Stimulated activated CD4-positive, alpha-beta T cell treated with anti-CD3 and anti-CD28 coated beads, Interleukin-2, amount 100 ng/mL, for 24 hours (primary cell): Measurements from ENCODE around the gene RPL35A.
"Not testable (repeated sequence)": the region's sequence is repeated elsewhere in the genome, so short reads cannot be mapped to it uniquely, and the experiment has no call there.

Experiments used
- DNase-seq, 2 donors: peaks; one replicate each; pipeline ENCODE4 v3.0.0-alpha.2; 2020

The RPL35A gene

GRCh38 chr3:197952440-197952839 is 2.5 kb downstream of the RPL35A start:
- no peak for DNase-seq

DNA sequence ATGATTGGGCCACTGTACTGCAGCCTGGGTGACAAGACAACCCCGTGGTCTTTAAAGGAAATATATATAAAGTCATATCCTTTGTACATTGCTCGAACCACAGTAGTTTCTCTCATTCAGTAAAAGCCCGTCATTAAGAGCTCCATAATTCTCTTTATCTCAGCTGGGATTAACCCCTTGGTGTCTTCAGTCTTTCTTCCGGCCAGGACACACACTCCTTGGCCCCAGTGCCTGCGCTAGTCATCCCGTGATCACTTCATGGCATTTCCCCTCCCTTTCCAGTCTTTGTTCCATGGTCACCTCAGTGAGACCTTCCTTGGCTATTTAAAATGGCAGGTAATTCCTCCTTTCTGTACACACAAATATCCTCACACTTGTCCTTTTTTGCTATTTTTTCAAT is 3.3 kb downstream of the RPL35A start:
- DNase-seq, result no peak

DNA sequence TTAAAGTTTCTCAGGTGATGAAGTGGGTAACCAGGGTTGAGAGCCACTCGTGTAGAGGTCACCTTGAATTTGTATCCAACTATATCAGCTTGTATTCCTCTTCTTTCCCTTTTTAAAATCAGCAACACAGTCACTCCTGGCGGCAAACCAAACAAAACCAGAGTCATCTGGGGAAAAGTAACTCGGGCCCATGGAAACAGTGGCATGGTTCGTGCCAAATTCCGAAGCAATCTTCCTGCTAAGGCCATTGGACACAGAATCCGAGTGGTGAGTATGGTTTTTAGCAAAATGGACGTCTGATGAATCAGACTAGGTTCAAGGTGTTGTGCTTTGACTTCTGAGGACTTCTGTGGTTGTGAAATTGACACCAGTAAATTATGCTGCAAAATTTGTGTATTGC is 3.9 kb downstream of the RPL35A start:
- DNase-seq, result no peak

- DNase-seq, result no peak
These were observed 6.0 kb downstream of the RPL35A start for GRCh38 chr3:197955892-197956477.

- DNase-seq, result no peak
These were observed 6.6 kb downstream of the RPL35A start for GRCh38 chr3:197956626-197956988.

- no peak for DNase-seq
These were observed 7.8 kb downstream of the RPL35A start for GRCh38 chr3:197957790-197958133.

- no peak for DNase-seq
These were observed 8.4 kb downstream of the RPL35A start for GRCh38 chr3:197958346-197958745.

GRCh38 chr3:197958848-197959247 is 8.9 kb downstream of the RPL35A start:
- not testable (repeated sequence) for DNase-seq

DNA sequence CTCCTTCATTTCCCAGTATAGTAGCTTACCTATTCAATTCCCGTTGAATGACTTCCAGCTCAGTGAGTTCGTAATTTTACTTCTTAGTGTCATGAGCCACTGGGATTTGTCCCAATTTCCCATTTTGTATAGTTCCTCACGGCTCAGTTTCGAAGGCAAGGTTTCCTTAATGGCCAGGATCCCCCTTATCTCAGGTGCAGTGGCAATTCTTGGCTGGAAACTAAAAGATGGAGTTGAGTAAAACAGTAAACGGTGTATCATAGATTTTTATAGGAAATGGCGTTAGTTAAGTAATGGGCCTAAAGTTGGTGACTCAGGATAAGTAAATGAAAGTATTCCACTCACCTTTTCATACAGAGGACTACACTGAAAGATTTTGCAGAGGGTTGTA is 9.5 kb downstream of the RPL35A start:
- no peak for DNase-seq

GRCh38 chr3:197959891-197960693 is 10.1 kb downstream of the RPL35A start, which contains the start of gene LMLN:
Gene LMLN, plus strand, starts transcription at chr3:197960217. Its CDS starts 29 bp downstream, at chr3:197960246.
- DNase-seq, result peak; percentile 95

DNA sequence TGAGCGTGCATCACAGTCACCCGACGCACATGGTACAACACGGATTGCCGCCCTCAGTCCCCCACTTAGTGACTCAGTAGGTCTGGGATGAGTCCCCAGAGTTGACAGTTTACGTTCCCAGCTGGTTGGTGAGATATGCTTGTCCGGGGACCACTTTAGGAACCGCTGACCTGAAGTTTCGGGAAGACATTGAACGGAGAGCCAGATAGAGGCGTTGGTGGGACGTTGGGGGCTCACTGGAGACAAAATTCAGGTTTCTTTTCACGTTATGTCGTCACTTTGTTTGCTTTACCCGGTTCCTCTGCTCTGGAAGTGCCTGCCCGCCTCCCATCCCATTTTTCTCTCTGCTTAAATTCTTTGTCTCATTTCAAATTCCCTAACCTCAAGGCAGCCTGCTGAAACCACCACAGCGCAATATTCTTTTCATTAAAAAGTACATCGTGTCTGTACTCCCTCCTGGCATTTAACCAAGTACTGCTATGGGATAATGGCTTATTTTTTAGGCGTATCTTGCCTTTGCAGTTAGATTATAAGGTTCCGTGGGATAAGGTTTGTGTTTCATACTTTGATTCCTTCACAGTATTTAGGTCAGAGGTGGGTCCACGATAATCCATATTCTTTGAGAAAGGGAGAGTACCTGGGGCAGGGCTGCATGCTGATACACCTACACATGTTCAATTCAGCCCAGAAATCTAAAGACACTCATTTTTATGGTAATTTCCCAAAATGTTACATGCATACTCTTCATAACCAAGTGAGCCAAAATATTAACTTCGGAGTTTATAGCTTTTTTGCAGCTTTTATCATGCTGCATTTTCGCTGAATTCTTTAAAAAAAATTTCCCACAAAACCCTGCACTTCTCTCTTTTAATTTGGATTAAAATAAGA is 10.9 kb downstream of the RPL35A start:
- no peak for DNase-seq

DNA sequence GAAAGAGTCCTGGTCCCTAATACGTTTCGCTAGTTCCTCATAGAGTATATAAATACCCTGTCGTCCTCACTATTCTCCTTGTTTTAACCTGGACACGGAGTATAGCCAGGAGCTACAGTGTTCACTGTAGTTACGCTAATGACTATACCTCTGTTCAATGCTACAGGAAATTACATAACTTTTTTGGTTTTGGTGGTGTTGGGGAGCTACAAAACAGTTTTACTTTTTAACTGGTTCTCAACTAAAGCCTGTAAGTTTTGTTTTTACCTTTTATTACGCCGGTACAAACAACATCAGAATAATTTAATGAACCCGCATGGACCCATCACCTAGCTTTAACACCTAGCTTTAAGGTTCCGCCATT is 11.6 kb downstream of the RPL35A start:
- DNase-seq, result no peak

GRCh38 chr3:197963019-197963637 is 13.1 kb downstream of the RPL35A start:
- no peak for DNase-seq

DNA sequence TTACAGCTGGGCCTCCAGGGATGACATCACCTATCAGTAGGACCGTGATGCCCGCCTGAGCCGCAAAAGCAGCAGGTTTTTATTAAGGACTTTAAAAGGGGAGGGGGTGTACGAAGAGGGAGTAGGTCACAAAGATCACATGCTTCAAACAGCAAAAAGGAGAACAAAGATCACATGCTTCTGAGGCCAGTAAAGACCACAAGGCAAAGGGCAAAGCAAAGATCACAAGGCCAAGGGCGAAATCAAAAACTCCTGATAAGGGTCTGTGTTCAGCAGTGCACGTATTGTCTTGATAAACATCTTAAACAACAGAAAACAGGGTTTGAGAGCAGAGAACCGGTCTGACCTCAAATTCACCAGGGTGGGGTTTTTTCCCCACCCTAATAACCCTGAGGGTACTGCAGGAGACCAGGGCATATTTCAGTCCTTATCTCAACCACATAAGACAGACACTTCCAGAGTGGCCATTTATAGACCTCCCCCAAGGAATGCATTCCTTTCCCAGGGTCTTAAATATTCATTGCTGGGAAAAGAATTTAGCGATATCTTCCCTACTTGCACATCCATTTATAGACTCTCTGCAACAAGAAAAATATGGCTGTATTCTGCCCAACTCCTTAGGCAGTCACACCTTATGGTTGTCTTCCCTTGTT is 17.5 kb downstream of the RPL35A start:
- not testable (repeated sequence) for DNase-seq

DNA sequence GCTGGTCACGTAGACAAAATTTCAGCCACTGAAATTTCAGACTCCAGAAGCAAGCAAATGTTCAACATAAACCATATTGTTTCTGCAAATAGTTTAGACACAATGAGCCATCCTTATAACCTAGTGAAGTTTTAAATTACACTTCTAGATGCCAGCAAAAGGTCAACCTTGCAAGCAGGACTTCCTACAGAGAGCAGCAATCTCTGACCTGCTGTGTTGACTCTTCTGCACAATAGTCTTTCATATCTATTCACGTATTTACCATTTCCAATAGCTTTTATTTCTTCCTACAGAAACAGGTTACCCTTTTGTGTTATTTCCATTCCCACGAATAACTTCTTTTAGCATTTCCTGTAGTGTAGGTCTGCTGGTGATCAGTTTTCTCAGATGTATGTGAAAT is 20.6 kb downstream of the RPL35A start:
- no peak for DNase-seq

DNA sequence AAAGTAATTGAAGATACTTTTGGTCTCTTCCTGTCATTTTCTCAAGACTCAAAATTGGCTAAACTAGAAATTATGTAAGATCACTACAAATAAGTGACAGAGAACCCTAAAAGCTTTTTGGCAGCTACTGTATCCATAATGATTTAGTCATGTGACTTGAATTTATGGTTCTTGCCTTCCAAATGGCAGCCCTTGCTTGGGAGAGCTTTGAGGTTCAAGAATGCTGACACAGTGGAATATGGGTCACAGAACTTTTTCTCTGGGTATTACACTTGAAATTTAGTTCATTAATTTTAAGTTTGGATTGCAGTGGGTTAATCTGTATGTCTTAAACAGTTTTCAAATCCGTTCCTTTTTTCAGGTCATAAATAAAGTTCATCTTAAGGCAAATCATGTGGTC is 24.0 kb downstream of the RPL35A start:
- no peak for DNase-seq

- no peak for DNase-seq
These were observed 25.3 kb downstream of the RPL35A start for GRCh38 chr3:197975311-197975710.

DNA sequence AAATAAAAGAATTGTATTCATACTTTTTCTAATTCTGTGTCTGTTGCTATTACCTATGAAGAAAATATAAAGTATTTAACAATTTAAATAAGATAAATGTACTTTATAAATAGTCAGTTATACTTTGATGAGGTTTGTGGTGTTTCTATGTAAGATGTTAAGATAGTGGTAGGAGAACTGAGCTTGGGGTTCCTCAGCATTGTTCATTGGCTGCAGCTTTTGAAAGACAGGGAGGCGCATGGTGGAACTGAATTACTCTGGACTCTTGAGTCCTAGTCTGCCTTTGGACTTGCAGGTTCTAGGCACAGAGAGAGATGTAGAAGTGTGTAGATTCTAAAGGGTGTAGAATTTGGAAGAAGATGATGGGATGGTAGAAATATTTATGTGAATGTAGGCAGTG is 33.1 kb downstream of the RPL35A start:
- DNase-seq, result no peak

GRCh38 chr3:197989651-197990050 is 39.7 kb downstream of the RPL35A start:
- DNase-seq, result no peak

- no peak for DNase-seq
These were observed 44.7 kb downstream of the RPL35A start for GRCh38 chr3:197994736-197995135.

DNA sequence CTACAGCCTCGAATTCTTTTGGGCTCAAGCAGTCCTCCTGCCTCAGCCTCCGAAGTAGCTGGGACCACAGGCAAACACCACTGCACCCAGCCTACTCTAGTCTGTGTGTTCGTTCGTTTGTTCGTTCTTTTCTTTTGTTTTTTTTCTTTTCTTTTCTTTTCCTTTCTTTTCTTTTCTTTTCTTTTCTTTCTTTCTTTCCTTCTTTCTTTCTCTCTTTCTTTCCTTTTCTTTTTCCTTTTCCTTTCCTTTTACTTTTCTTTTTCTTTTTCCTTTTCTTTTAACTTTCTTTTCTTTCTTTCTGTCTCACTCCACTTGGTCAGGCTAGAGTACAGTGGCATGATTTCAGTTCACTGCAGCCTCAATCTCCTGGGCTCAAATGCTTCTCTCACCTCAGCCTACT is 46.9 kb downstream of the RPL35A start:
- DNase-seq, result no peak

DNA sequence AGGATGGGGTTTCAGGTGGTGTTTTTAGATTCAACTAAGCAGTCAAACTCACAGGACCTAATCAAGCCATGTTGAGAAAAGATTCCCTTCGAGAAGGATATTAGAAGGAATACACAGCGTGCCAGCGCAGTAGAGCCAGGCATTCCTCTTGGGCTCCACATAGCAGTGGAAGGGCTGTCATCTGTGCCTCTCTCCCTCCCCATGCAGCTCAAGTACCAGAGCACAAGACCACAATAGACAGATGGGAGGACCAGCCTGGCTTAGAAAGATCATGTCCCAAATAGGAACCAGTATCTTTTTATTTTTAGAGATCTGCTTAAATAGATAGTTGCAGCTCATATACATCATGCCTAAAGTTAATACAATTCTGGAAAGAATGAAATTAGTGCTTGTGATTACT is 47.9 kb downstream of the RPL35A start:
- DNase-seq, result no peak
